HCT116 (cell line): ENCODE measurements around the gene ZDHHC14. TPM values are rescaled to one million over a fixed set of nuclear protein-coding genes. Genes with fewer than 3 reads are reported as not detected.

Experiments used
- ATAC-seq: fragments of 200-7000 bp; cut with Tn5 transposase; 2 replicates; pipeline ENCODE4 v1.9.1; 2020; ENCODE audit warnings: mild to moderate bottlenecking, moderate library complexity
- BruUV-seq: library from RNA; stranded (reverse); fragments of 400-500 nt; replicated peaks from 2 replicates; lab custom pipeline; 2021; lab: Mats Ljungman, UMichigan
- CTCF ChIA-PET: fragments of 300-600 bp; sonication (Branson Sonifier 250); formaldehyde crosslinking; loops from one replicate; lab custom pipeline; 2021; ENCODE audit warnings: antibody characterized with exemption; lab: Charles Lee
- POLR2A ChIA-PET: fragments of 300-600, 350-600 bp; sonication (Branson Sonifier 250); formaldehyde crosslinking; loops from one replicate; lab custom pipeline; 2021; ENCODE audit warnings: antibody characterized with exemption; lab: Charles Lee
- RAD21 ChIA-PET, 2 experiments: fragments of 300-600 bp; sonication (Branson Sonifier 250); formaldehyde crosslinking; loops; one replicate each; lab custom pipeline; 2023; ENCODE audit warnings: low total read pairs in 2 of 2; ENCODE audit not compliant: uncharacterized antibody in 2 of 2, unreplicated experiment in 2 of 2, low non-redundant PET in 1 of 2; lab: Charles Lee
- DNase-seq: peaks from one replicate; pipeline ENCODE4 v3.0.0-alpha.2; 2010; ENCODE audit warnings: low read depth, low spot score
- H2AFZ ChIP-seq: fragments of 200-600 bp; shearing (Covaris generic), sonication (generic); 2 replicates; pipeline ENCODE4 v1.6.1; 2017; ENCODE audit warnings: low read depth, mixed run types, mixed read lengths, antibody characterized with exemption, low read length; ENCODE audit not compliant: poor library complexity, severe bottlenecking
- H3K27ac ChIP-seq: 2 replicates; pipeline ENCODE4 v1.5.1; 2012; ENCODE audit warnings: low read depth, low read length
- H3K27me3 ChIP-seq: fragments of 200-600 bp; sonication (generic); 2 replicates; pipeline ENCODE4 v1.6.1; 2016; ENCODE audit warnings: mixed run types, low read length, mixed read lengths; ENCODE audit not compliant: insufficient read depth
- H3K36me3 ChIP-seq, 2 experiments: fragments of 200-500 bp in 1 of 2; fragments of 200-600 bp in 1 of 2; sonication (Bioruptor generic) in 1 of 2; sonication (generic) in 1 of 2; 2 replicates each; pipeline versions ENCODE4 v1.5.1 to v1.6.1; 2014 to 2016; ENCODE audit warnings: low read length in 2 of 2, inconsistent platforms in 1 of 2, mixed read lengths in 1 of 2, mixed run types in 1 of 2; ENCODE audit not compliant: insufficient read depth in 2 of 2, control insufficient read depth in 1 of 2
- H3K4me1 ChIP-seq, 2 experiments: fragments of 200-600 bp in 1 of 2; sonication (generic) in 1 of 2; 2 replicates each; pipeline versions ENCODE4 v1.5.1 to v1.6.1; 2012 to 2017; ENCODE audit warnings: low read length in 2 of 2, inconsistent platforms in 1 of 2, mild to moderate bottlenecking in 1 of 2, mixed read lengths in 1 of 2, mixed run types in 1 of 2, moderate library complexity in 1 of 2; ENCODE audit not compliant: insufficient read depth in 2 of 2, control insufficient read depth in 1 of 2
- H3K4me2 ChIP-seq: fragments of 200-600 bp; sonication (generic); 2 replicates; pipeline ENCODE4 v1.6.1; 2017; ENCODE audit warnings: mixed run types, low read length, mixed read lengths
- H3K4me3 ChIP-seq, 2 experiments: fragments of 200-600 bp in 1 of 2; sonication (generic) in 1 of 2; replicated peaks in 1 of 2; 2 replicates each; pipeline ENCODE4 v1.5.1; 2011 to 2016; ENCODE audit warnings: low read length in 2 of 2, control low read depth in 1 of 2, low read depth in 1 of 2, mild to moderate bottlenecking in 1 of 2, mixed read lengths in 1 of 2, mixed run types in 1 of 2
- H3K79me2 ChIP-seq: fragments of 200-600 bp; sonication (generic); 2 replicates; pipeline ENCODE4 v1.6.1; 2017; ENCODE audit warnings: mild to moderate bottlenecking, mixed run types, low read length, moderate library complexity, mixed read lengths; ENCODE audit not compliant: insufficient read depth
- H3K9ac ChIP-seq: fragments of 200-600 bp; sonication (generic); 2 replicates; pipeline ENCODE4 v1.6.1; 2016; ENCODE audit warnings: low read length, mixed read lengths
- H3K9me2 ChIP-seq: fragments of 200-600 bp; sonication (generic), shearing (Covaris generic); 2 replicates; pipeline ENCODE4 v1.6.1; 2017; ENCODE audit warnings: mixed run types, mild to moderate bottlenecking, moderate library complexity; ENCODE audit not compliant: insufficient read depth
- H3K9me3 ChIP-seq, 2 experiments: fragments of 200-500 bp in 1 of 2; fragments of 200-600 bp in 1 of 2; sonication (Bioruptor generic) in 1 of 2; sonication (generic) in 1 of 2; 2 replicates each; pipeline ENCODE4 v1.6.1; 2014 to 2017; ENCODE audit warnings: low read length in 2 of 2, mixed read lengths in 2 of 2, inconsistent platforms in 1 of 2, low read depth in 1 of 2, mild to moderate bottlenecking in 1 of 2, mixed run types in 1 of 2, moderate library complexity in 1 of 2; ENCODE audit not compliant: control insufficient read depth in 1 of 2, insufficient read depth in 1 of 2
- H4K20me1 ChIP-seq: fragments of 200-600 bp; sonication (generic), shearing (Covaris generic); 2 replicates; pipeline ENCODE4 v1.6.1; 2017; ENCODE audit warnings: mixed run types, mild to moderate bottlenecking, moderate library complexity; ENCODE audit not compliant: insufficient read depth
- CBX3 ChIP-seq: IDR thresholded peaks from 2 replicates; pipeline ENCODE4 v1.6.1; 2012; ENCODE audit warnings: low read depth
- CEBPB ChIP-seq: IDR thresholded peaks from 2 replicates; pipeline ENCODE4 v1.6.1; 2012; ENCODE audit warnings: low read depth
- EGR1 ChIP-seq: IDR thresholded peaks from 2 replicates; pipeline ENCODE4 v1.6.1; 2012; ENCODE audit warnings: low read depth
- EZH2phosphoT487 ChIP-seq: fragments of 200-600 bp; IDR thresholded peaks from 2 replicates; pipeline ENCODE4 v1.6.1; 2018; ENCODE audit warnings: antibody characterized with exemption, borderline replicate concordance
- JUND ChIP-seq: IDR thresholded peaks from 2 replicates; pipeline ENCODE4 v1.6.1; 2012
- POLR2AphosphoS5 ChIP-seq: IDR thresholded peaks from 2 replicates; pipeline ENCODE4 v1.6.1; 2011; ENCODE audit warnings: mild to moderate bottlenecking, low read depth, low read length, moderate library complexity
- SP1 ChIP-seq: IDR thresholded peaks from 2 replicates; pipeline ENCODE4 v1.6.1; 2012; ENCODE audit warnings: low read depth
- TCF7L2 ChIP-seq: IDR thresholded peaks from 2 replicates; pipeline ENCODE4 v1.7.0; 2011; ENCODE audit warnings: borderline replicate concordance, inconsistent platforms; ENCODE audit not compliant: insufficient read depth, insufficient read length; ENCODE audit errors: extremely low read depth
- ZFX ChIP-seq: fragments of 450-650 bp; IDR thresholded peaks from 2 replicates; pipeline ENCODE4 v1.6.1; 2017
- intact Hi-C: fragments of 100-400 bp; cut with micrococcal nuclease; formaldehyde crosslinking; loops from 2 replicates; pipeline ENCODE4 v1.10.0; 2022
- total RNA-seq: library from RNA; stranded (reverse); gene quantifications from one replicate; pipeline ENCODE4 v1.2.1, GENCODE V29; 2021; ENCODE audit not compliant: unreplicated experiment
- TF ChIP-seq, protein P1 (sequence below), 3 experiments: fragments of 200-600 bp in 1 of 3; sonication (generic) in 1 of 3; IDR thresholded peaks in 2 of 3; conservative IDR thresholded peaks in 1 of 3; 2 replicates each; pipeline ENCODE4 v1.5.1; 2012 to 2017; ENCODE audit warnings: low read depth in 2 of 3, low read length in 2 of 3, antibody characterized with exemption in 1 of 3, borderline replicate concordance in 1 of 3, control low read depth in 1 of 3, mild to moderate bottlenecking in 1 of 3, mixed read lengths in 1 of 3, mixed run types in 1 of 3, moderate library complexity in 1 of 3; ENCODE audit not compliant: insufficient read depth in 1 of 3
- TF ChIP-seq, protein P2 (sequence below): IDR thresholded peaks from 2 replicates; pipeline ENCODE4 v1.6.1; 2011; ENCODE audit warnings: mild to moderate bottlenecking, low read length, moderate library complexity; ENCODE audit not compliant: insufficient replicate concordance; ENCODE audit errors: extremely low read depth

Gene ZDHHC14
- total RNA-seq, 1 experiment from 2014 or later = 5.3 TPM

GRCh38 chr6:157562997-157563396, 182.0 kb downstream of the ZDHHC14 start:
- H3K9me3 ChIP-seq = no peaks in the 10 kb centered on the region
- no peak overlapping the region for H3K27ac ChIP-seq
- H3K9ac ChIP-seq = no peak overlapping the region
- no peaks in the 10 kb centered on the region for H4K20me1 ChIP-seq
- POLR2A ChIA-PET = no interaction called here
- no peak overlapping the region for H2AFZ ChIP-seq
- no TSS peak for BruUV-seq
- intact Hi-C loops = no loop called here
- H3K27me3 ChIP-seq = no peaks in the 10 kb centered on the region
- no peak for DNase-seq
- no peaks in the 10 kb centered on the region for H3K4me1 ChIP-seq
- ATAC-seq = no peak
- CTCF ChIA-PET = no interaction called here
- H3K9me2 ChIP-seq = no peaks in the 10 kb centered on the region
- H3K36me3 ChIP-seq = no peaks in the 10 kb centered on the region
- H3K79me2 ChIP-seq = no peaks in the 10 kb centered on the region
- H3K4me2 ChIP-seq = no peak overlapping the region
- TF ChIP-seq, protein P1, sequence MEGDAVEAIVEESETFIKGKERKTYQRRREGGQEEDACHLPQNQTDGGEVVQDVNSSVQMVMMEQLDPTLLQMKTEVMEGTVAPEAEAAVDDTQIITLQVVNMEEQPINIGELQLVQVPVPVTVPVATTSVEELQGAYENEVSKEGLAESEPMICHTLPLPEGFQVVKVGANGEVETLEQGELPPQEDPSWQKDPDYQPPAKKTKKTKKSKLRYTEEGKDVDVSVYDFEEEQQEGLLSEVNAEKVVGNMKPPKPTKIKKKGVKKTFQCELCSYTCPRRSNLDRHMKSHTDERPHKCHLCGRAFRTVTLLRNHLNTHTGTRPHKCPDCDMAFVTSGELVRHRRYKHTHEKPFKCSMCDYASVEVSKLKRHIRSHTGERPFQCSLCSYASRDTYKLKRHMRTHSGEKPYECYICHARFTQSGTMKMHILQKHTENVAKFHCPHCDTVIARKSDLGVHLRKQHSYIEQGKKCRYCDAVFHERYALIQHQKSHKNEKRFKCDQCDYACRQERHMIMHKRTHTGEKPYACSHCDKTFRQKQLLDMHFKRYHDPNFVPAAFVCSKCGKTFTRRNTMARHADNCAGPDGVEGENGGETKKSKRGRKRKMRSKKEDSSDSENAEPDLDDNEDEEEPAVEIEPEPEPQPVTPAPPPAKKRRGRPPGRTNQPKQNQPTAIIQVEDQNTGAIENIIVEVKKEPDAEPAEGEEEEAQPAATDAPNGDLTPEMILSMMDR (IDR thresholded peaks at IDR 0.05 in 2 of 3, conservative IDR thresholded peaks at IDR 0.05 in 1 of 3; ENCODE audit: borderline replicate concordance in 1 of 3, insufficient read depth in 1 of 3, low read depth in 2 of 3, low read length in 2 of 3) = no peak
- TF ChIP-seq, all 23 proteins: peak for 0
- RAD21 ChIA-PET = no interaction called here
- no peak overlapping the region for H3K4me3 ChIP-seq

- H3K4me1 ChIP-seq = no peaks in the 10 kb centered on the region
- TF ChIP-seq JUND (no peak), EZH2phosphoT487 (no peak), CBX3 (no peak), POLR2AphosphoS5 (no peak), SP1 (no peak), EGR1 (no peak), CEBPB (no peak), TCF7L2 (no peak), ZFX (no peak)
- TF ChIP-seq, protein P2, sequence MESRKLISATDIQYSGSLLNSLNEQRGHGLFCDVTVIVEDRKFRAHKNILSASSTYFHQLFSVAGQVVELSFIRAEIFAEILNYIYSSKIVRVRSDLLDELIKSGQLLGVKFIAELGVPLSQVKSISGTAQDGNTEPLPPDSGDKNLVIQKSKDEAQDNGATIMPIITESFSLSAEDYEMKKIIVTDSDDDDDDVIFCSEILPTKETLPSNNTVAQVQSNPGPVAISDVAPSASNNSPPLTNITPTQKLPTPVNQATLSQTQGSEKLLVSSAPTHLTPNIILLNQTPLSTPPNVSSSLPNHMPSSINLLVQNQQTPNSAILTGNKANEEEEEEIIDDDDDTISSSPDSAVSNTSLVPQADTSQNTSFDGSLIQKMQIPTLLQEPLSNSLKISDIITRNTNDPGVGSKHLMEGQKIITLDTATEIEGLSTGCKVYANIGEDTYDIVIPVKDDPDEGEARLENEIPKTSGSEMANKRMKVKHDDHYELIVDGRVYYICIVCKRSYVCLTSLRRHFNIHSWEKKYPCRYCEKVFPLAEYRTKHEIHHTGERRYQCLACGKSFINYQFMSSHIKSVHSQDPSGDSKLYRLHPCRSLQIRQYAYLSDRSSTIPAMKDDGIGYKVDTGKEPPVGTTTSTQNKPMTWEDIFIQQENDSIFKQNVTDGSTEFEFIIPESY = no peak
- no peaks in the 10 kb centered on the region for H3K27me3 ChIP-seq
- H3K4me2 ChIP-seq = no peak overlapping the region
- RAD21 ChIA-PET = no interaction called here
- H3K9me2 ChIP-seq = no peaks in the 10 kb centered on the region
- no peaks in the 10 kb centered on the region for H3K79me2 ChIP-seq
- POLR2A ChIA-PET = no interaction called here
- CTCF ChIA-PET = no interaction called here
- no peak overlapping the region for H3K4me3 ChIP-seq
- H3K36me3 ChIP-seq = no peaks in the 10 kb centered on the region
- H4K20me1 ChIP-seq = no peaks in the 10 kb centered on the region
- intact Hi-C loops = no loop called here
- ATAC-seq (no peak), DNase-seq (no peak)
- H3K9me3 ChIP-seq = no peaks in the 10 kb centered on the region
- no peak overlapping the region for H3K27ac ChIP-seq
- no TSS peak for BruUV-seq
- no peak overlapping the region for H2AFZ ChIP-seq
- no peak overlapping the region for H3K9ac ChIP-seq
Observed at GRCh38 chr6:157563611-157564284, 182.8 kb downstream of the ZDHHC14 start.
